ENCODE results near the gene LINS1. TPM values are rescaled to one million over a fixed set of nuclear protein-coding genes. Genes with fewer than 3 reads are reported as not detected.
A peak's percentile ranks its signal among the peaks of the same experiment; 100 is the strongest.

LINS1 gene
- total RNA-seq, 6 experiments from 2014 or later: 7.2 to 11.9 (median 7.4) TPM

DNA sequence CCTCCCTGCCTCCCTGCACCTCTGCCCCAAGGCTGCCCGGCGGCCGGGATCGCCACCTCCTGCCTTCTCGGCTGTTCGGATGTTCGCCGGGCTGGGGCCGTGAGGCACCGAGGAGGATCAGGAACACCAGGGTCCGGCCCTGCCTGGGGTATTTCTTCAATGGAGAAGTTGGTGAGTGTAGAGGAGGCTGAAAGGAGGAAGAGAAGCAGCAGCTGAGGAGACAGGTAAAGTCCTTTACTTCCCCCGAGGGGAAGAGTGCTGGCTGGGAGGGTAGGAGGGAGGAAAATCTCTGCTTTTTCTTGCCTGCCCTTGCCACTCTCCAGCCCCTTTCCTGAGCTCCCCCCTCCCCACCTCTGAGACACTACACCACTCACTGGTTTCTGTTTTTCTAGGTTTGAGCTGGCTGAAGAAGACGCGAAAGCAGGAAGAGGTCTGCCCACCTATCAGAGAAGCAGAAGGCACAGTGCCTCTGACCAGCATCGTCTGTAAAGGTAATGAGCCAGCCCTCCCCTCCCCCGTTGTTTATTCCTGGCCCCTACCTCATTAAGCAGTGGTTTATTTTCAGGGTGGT lies 924 bp upstream of the LINS1 start:
- Mint-ChIP-seq H3K4me1 (ENCODE audit: low read depth) (peaks cover 22% of the 10 kb centered on the region), H3K9me3 (no peaks in the 10 kb centered on the region), H3K27me3 (ENCODE audit: insufficient read depth) (no peaks in the 10 kb centered on the region), H3K4me3 (no peak overlapping the region), H3K36me3 (ENCODE audit: low read depth) (0 out of 2 replicates have a peak, but pooled peaks cover 8% of the 10 kb centered on the region), H3K27ac (peak overlapping the region; percentile 88)
- TF ChIP-seq, protein P1, sequence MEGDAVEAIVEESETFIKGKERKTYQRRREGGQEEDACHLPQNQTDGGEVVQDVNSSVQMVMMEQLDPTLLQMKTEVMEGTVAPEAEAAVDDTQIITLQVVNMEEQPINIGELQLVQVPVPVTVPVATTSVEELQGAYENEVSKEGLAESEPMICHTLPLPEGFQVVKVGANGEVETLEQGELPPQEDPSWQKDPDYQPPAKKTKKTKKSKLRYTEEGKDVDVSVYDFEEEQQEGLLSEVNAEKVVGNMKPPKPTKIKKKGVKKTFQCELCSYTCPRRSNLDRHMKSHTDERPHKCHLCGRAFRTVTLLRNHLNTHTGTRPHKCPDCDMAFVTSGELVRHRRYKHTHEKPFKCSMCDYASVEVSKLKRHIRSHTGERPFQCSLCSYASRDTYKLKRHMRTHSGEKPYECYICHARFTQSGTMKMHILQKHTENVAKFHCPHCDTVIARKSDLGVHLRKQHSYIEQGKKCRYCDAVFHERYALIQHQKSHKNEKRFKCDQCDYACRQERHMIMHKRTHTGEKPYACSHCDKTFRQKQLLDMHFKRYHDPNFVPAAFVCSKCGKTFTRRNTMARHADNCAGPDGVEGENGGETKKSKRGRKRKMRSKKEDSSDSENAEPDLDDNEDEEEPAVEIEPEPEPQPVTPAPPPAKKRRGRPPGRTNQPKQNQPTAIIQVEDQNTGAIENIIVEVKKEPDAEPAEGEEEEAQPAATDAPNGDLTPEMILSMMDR (IDR thresholded peaks at IDR 0.05): no peak
- DNase-seq: peak; percentile 36

GRCh38 chr15:100601617-100602063 lies 344 bp downstream of the LINS1 start:
- H3K4me3 Mint-ChIP-seq: no peak overlapping the region
- H3K27me3 Mint-ChIP-seq (ENCODE audit: insufficient read depth): no peaks in the 10 kb centered on the region
- H3K36me3 Mint-ChIP-seq (ENCODE audit: low read depth): 0 out of 2 replicates have a peak, but pooled peaks cover 8% of the 10 kb centered on the region
- no peak overlapping the region for H3K27ac Mint-ChIP-seq
- H3K4me1 Mint-ChIP-seq (ENCODE audit: low read depth): peaks cover 22% of the 10 kb centered on the region
- no peak for DNase-seq
- TF ChIP-seq, protein P1 (IDR thresholded peaks at IDR 0.05): no peak
- no peaks in the 10 kb centered on the region for H3K9me3 Mint-ChIP-seq

- Mint-ChIP-seq H3K4me3 (no peak overlapping the region), H3K9me3 (no peaks in the 10 kb centered on the region), H3K36me3 (ENCODE audit: low read depth) (0 out of 2 replicates have a peak, but pooled peaks cover 7% of the 10 kb centered on the region), H3K27ac (no peak overlapping the region), H3K27me3 (ENCODE audit: insufficient read depth) (no peaks in the 10 kb centered on the region), H3K4me1 (ENCODE audit: low read depth) (peaks cover 22% of the 10 kb centered on the region)
- no peak for DNase-seq
- TF ChIP-seq, protein P1 (IDR thresholded peaks at IDR 0.05): no peak
Observed at GRCh38 chr15:100601163-100601562, 821 bp downstream of the LINS1 start.

DNA sequence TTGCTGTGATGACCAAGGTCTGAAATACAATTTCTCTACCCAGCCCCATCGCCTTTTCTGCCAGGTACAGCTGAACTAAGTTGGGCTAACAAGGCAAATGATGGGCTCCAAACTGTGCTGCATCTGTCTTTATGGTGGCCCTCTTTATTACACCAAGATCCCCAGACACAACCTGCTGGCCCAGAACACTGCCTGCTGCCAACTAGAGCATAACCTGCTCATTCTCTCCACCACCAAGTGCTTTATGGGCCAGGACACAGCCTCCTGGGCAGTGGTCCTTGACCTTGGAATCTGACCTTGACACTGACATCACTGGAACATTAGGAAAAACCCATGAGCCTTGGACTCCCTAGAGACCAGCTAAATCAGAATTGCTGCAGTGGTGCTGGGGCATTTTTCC lies 3.3 kb downstream of the LINS1 start:
- peaks cover 1% of the 10 kb centered on the region; the same call in 1 of the 2 replicates for H3K27me3 Mint-ChIP-seq (ENCODE audit: insufficient read depth)
- no peaks in the 10 kb centered on the region for H3K36me3 Mint-ChIP-seq (ENCODE audit: low read depth)
- no peaks in the 10 kb centered on the region for H3K9me3 Mint-ChIP-seq
- TF ChIP-seq, protein P1 (IDR thresholded peaks at IDR 0.05): no peak
- H3K4me1 Mint-ChIP-seq (ENCODE audit: low read depth): peaks cover 7% of the 10 kb centered on the region
- DNase-seq: no peak
- H3K4me3 Mint-ChIP-seq: no peak overlapping the region
- H3K27ac Mint-ChIP-seq: no peak overlapping the region

DNA sequence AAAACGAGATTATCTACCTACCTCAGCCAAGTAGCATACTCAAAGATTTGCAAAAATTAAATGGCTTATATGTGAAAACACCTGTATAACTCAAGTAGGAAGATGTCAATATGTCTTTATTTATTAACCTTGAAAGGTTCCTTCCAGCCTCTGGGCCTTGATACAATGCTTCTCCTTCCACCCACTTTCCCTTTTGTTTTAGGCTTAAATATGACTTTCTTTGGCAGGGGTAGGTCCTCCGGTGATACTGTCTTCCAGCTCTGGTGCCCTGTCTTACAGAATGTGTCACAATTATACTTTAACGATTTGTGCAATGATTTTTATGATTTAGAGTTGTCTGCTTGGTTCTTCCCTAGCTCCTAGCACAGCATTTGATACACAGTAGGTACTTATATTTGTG lies 4.1 kb downstream of the LINS1 start:
- Mint-ChIP-seq H3K9me3 (no peaks in the 10 kb centered on the region), H3K27me3 (ENCODE audit: insufficient read depth) (peaks cover 1% of the 10 kb centered on the region; the same call in 1 of the 2 replicates), H3K27ac (no peak overlapping the region), H3K4me3 (no peak overlapping the region), H3K36me3 (ENCODE audit: low read depth) (no peaks in the 10 kb centered on the region), H3K4me1 (ENCODE audit: low read depth) (peaks cover 4% of the 10 kb centered on the region)
- TF ChIP-seq, protein P1 (IDR thresholded peaks at IDR 0.05): no peak
- DNase-seq: no peak
